Epidermal melanocyte (primary cell): ENCODE results near the gene DERL2.
A peak's percentile ranks its signal among the peaks of the same experiment; 100 is the strongest.

Experiments
- DNase-seq: peaks from one replicate; pipeline ENCODE4 v3.0.0; 2011; ENCODE audit warnings: low spot score; ENCODE audit not compliant: insufficient read length

The DERL2 gene

DNA sequence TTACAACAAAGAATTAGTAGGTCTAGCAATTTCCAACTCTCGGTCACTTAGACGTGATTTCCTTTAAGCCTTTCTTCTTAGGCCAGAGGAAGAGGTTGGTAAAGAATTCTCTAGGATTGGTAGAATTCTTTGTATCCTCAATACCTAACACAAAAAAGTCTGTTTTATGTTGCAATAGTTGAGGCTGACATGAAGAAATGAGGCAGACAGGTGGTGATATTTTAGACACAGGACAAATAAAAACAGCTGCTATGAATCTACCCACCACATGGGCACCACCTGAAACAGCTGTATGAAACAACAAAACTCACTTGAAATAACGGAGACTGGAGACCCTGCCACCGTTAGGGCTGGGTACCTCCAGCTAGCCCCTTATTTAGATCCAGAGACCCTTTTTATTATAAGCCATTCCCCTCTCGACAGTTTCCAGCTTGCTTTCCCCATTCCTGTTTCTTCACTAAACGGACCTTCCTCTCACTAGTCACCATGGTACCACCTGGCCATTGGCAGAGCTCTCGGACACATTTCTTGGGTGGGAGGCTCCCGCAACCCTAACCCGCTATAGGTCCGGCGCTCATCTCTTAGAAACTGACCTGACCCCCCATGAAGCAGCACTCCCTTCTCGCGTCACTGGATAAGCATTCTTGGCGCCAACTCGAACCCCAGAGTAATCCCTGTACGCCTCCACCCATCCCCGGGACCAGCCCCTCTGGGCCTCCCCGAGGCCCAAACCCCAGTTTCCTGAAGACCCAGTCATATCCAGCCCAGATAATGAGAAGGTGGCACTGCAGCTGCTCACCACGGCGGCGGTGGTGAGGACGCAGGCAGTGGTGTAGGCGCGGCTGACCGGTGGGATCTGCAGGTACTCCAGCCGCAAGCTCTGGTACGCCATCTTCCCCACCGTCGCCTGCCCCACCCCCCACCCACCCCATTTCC, at the start of gene DERL2:
DERL2 (minus strand) TSS at position 909 of the 936 bp plus-strand sequence; CDS start at position 892, 17 bp downstream.
- DNase-seq: no peak

DNA sequence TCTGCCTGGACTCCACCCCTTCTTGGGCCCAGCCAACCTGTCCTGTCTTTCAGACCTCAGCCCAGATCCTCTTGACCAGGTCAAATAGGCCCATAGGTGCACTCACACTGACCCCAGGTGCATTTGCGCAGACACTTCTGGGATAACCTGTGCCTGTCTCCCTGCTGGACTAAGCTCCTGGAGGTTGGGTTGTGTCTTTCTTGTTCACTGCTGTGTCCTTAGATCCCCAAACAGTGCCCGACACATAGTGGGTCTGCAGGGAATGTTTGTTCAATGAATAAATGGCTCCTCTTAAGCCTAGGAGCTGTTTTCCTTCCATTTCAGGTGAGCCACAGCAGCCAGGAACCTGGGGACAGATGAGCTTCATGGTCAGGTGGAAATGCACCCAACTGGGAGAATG, 49.5 kb upstream of the DERL2 start:
- DNase-seq: no peak

DNA sequence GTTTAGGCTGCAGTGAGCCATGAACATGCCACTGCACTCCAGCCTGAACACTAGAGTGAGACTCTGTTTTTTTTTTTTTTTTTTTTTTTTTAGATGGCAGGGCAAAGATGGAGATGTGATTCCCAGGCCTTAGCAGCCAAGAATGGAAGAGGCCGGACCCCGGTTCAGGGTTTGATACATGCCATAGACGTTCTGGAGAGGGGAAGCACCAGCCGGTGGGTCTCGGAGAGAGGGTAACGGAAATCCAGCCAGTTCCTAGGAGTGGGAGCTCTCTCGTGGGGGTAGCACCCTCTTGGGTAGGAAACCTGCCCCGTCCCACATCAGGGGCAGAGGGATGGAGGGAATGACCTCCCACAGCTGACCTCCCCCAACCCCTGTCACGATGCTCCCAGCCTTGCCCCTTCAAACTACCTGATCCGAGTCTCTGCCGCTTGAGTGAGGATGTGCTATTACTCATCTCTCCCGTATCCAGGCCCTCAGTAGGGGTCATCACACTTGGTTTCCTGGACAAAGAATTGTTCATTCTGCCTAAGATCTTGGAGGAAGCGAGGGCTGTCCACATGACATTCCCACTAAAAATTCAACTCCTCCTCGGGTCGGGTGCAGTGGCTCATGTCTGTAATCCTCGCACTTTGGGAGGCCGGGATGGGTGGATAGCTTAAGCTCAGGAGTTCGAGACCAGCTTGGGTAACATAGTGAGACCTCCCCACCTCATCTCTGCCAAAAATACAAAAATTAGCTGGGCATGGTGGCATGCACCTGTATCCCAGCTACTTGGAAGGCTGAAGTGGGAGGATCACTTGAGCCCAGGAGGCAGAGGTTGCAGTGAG, 47.7 kb upstream of the DERL2 start:
- DNase-seq: no peak

DNA sequence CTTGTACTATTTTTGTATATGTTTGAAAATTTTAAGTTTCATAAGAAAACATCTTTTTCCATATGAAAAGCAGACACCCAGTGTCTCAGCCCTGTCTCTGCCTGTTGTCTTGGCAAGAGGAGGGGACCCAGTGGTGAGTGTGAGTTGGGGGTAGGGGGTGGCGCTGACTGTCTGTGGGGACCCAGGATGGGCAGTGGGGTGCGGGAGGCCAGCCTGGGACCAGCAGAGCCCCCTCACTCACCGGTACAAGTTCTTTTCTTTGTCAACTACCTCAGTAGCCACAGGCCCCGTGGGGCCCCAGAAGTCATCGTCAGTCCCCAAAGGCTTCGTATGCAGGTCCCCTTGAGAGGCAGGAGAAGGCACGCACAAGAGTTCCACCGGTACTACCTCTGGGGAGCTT, 46.6 kb upstream of the DERL2 start:
- DNase-seq: no peak

DNA sequence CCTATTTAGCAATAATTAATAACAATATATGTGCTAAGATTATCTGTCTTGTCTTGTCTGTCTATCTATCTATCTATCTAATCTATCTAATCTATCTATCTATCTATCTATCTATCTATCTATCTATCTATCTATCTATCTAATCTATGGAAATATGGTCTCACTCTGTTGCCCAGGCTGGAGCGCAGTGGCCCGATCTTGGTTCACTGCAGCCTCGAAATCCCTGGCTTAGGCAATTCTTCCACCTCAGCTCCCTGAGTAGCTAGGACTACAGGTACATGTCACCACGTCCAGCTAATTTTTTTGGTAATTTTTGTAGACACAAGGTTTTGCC, 45.1 kb upstream of the DERL2 start:
- no peak for DNase-seq

DNA sequence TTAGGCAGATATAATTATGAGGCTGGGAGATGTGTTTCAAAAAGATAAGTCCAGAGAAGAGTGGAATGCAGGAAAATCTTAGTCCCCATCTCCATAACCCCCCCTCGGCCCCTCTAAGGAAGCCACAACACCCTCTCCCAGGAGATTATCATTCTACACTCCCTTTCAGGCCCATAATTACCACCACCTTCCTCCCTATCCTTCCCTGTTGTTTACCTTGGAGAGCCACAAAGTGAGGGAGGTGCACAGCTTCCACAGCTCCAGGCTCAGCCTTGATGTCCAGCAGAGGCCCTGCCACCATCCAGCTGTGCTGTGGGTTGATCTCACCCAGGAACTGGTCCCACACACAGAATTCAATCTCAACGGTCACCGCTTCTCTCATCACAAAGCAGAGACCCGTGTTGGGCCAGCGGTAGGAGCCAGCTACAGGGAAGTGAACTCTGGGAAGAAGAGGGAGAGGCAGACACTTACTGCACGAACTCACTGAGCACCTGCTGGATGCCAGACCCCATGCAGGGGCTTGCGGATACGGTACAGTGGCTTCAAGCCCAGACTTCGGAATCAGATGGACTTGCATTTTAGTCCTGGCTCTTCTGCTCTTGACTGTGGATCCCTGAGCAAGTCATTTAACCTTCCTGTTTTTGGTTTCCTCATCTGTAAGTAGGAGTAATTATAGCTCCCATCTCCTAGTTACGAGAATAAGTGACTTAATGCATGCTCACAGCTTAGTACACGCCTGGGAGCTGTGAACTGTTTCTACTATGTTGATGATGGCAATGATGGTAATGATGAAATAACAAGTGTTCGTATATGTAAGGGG, 44.5 kb upstream of the DERL2 start:
- no peak for DNase-seq

DNA sequence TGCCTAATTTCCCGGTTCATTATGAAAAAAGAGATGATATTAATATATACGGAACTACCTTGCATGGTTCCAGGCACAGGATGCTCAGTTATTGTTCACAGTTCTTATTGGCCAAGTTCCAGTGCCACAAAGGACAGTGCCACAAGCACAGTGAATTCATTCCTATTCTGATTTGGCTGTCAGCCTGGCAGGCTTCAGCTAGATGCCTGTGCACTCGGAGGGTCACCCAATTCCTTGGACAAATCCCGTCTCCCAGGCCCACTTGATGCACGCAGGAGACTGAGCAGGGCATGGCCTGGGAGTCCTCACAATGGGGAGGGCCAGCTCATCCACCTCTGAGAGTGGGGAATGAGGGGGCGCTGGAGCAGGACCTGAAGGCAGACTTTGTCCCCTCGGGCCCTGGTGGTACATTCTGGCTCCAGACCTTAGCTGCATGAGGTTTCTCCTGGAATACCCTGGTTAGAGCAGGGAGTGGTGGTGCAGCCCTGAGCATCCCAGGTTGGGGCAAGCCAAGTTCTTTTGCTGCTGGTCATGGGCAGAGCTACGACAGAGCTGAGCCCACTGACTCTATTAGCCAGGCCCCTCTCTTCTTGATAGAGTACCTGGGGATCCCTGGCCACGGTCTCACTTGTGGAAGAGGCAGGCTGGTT, 41.7 kb upstream of the DERL2 start:
- no peak for DNase-seq

DNA sequence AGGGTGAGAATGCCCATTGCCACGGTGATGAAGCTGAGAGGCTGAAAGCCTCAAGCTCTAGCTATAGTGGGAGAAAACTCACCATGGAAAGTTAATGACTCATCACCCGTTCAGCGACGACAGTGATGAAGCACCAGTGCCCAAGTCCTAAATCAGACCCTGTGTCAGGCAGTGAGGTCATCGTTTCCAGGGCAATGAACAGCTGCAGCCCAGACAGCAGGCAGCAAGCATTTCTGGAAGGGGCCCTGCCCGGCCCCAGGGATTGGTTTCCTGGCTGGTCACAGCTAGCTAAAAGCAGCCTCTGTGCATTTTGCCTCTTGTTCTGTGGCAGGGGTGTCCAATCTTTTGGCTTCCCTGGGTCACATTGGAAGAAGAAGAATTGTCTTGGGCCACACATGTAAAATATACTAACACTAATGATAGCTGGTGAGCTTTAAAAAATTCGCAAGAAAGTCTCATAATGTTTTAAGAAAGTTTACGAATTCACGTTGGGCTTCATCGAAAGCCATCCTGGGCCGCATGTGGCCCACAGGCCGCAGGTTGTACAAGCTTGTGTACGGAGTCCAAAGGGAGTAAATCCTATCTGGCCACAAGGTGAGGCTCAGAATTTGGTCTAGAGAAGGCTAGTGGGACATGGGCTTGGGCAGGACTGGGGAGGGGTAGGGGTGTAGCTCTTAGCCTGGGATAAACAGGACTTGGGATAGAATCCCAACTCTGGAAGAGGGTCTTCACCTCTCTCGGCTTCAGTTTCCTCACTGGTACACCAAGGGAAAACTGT, 41.0 kb upstream of the DERL2 start:
- peak; percentile 80 for DNase-seq

DNA sequence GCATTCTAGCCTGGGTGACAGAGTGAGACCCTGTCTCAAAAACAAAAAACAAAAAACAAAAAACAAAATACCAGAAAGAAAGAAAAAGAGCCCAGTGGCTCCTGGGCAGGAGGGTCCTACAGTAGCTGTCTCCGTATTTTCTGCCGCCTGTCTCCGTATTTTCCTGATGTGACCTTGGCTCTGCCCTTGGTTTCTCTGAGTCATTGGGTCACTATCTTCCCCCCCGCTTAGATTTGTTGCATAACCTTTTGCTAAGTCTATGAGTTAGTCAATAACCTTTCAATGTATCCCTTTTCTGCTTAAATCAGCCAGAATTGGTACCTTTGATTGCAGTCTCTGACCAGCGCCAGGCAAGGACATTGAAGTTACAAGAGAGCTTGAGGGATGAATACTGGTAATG, 37.3 kb upstream of the DERL2 start:
- no peak for DNase-seq

DNA sequence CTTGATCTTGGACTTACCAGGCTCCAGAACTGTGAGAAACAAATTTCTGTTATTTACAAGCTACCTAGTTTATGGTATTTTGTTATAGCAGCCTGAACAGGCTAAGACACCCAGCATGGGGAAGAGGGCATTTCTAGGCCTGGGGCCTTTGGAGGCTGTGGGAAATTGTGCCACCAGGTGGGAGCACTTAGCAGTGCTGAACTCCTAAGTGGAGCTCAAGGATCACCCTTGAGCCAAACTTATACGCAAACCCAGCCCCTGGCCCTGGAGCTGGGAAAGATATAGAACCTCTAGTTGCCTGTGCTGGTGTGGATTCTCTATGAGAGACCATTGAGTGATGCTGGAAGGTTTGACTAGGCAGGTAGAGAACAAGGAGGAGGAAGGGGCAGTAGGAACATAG, 36.5 kb upstream of the DERL2 start:
- DNase-seq: no peak

DNA sequence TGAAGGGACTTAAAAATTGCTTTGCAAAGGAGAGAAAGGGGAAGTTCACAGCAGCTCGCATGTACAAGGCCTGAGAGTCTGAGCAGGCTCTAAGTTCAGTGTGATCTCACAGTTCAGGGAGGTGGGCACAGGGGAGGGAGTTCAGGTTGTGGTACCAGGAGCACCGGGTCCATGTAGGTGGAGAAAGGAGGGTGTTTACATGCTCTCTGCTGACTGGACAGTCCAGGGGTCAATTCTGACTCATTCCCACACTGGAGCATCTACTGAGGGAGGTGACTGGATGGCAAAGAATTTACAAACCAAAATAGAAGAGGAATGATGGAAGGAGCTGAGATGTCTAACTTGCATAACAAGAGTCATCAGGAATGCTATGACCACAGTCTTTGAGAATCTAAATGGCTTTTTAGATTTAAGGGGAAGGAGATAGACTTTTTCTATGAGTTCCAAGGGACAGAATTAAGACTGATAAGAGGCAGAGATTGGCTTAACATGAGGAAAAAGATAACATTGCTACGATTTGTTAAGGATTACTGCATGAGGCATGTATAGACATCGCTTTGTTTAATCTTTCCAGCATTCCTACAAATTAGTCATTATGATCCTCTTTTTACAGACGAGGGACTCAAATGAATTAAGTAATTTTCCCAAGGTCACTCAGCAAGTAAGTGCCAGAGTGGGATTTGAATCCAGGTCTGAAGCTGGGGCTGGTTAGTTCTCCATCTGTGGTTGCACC, 30.2 kb upstream of the DERL2 start:
- DNase-seq: peak; percentile 73

DNA sequence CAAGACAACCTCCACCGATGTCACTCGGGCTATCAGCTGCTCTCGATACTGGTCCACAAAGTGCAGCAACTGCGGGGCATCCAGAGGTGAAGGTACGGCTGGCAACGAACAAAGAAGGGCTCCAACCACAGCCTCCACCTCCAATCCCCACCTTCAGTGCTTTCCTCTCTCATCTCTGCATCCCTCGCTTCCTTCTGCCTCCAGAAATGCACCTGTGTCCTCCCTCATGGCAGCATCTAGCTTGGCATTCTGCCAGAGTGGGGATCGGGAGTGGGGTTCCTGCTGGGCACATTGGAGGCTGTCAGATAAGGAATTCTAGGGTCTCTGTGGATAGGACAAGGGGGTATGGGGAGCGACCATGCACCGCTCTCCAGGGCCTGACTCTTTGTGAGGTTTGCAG, 29.0 kb upstream of the DERL2 start:
- no peak for DNase-seq

DNA sequence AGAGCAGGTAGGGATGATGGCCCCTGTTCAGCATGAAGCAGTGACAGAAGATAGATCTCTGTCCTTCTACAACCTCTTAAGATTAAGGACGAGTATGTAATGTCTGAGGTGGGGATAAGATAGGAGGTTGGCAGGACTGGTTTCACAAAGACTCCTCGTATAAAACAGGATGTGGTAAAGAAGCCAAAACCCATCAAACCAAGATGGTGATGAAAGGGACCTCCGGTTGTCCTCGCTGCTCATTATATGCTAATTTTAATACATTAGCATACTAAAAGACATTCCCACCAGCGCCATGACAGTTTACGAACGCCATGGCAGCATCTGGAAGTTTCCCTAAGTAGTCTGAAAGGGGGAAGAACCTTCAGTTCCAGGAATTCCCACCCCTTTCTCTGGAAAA, 27.6 kb upstream of the DERL2 start:
- no peak for DNase-seq

DNA sequence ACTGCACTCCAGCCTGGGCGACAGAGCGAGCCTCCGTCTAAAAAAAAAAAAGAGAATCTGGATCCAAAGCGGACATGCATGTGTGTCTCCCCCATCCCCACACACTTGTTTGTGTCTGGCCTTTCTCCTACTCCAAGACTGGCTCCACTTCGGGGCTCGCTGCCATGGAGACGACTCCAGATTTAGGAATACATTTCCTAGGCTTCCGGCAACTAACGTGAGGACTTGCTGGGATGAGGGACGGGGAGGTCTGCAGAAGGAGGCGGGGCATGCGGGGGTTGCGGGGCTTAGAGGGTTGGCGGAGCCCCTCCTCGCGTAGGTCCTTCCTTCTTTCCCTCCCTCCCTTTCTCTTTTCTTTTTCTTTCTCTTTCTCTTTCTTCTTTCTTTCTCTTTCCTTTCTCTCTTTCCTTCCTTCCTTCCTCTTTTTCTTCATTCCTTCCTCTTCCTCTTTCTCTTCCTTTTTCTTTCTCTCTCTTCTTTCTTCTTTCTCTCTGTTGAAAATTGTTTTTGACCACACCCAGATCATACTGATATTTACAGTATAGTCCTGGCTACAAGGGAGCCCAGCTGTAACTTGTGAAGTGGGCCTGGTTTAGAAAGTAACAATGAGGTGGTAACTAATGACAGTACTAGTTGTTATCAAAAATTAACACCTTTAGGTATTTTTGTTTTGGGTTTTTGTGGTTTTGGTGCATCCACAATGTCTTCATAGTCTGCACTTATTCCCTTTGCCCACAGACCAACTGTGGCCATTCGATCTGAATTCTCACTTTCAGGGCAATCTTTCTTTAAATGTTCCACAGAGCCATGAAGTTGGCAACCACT, 25.6 kb upstream of the DERL2 start:
- no peak for DNase-seq

DNA sequence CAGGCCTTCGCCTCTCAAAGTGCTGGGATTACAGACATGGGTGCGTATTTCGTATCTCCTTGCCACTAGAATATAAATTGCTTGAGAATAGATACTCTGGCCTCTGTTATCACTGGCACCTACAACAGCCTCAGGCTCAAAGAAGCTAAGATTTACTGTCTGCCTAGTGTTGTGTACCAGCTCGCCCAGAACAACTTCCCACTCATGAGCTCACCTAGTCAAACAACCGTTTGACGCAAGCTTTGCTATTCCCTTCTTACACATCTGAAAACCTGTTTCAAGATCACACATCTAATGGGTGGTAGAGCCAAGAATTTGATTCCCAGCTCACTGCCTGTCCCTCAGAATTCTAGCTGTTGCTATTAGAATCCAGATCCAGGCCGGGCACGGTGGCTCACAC, 24.8 kb upstream of the DERL2 start:
- DNase-seq: no peak

DNA sequence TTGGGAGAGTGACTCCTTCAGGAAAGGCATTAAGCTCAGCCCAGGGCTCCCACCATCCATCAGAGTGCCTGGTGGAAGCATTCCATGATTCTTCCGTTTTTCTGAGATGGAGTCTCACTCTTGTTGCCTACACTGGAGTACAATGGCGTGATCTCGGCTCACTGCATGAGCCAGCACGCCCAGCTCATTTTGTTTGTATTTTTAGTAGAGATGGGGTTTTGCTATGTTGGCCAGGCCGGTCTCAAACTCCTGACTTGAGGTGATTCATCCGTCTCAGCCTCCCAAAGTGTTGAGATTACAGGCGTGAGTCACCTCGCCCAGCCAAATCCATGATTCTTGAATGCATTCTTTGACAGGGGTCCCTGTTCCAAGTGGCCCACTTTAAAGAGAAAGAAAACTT, 23.5 kb upstream of the DERL2 start:
- no peak for DNase-seq

DNA sequence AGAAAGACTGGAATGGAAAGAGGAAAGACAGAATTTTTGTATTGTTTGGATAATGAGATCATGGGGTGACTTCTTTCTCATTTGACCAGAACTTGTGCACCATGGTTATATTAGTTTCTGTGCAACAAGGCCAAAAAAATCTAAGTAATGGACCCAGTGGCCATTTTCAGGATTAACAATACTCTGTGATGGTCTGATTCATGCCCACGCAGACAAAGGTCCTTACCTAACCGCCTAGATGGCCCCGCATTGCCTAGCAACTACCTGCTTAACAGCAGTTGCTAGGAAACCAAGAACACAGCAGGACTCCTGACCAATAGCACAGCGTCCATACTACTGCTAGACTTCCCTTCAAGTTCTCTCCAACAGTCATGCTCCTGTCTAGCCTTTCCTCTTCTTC, 22.8 kb upstream of the DERL2 start:
- no peak for DNase-seq

DNA sequence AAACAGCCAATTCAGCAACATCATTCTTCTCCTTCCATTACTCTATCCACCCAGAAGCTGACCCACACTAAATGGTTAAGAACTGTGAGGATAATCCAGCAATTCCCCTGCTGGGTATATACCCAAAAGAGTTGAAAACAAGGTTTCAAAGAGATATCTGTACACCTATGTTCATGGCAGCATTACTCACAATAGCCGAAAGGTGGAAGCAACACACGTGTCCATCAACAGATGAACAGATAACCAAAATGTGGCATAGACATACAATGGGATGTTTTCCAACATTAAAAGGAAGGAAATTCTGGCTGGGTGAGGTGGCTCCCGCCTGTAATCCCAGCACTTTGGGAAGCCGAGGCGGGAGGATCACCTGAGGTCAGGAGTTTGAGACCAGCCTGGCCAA, 20.3 kb upstream of the DERL2 start:
- DNase-seq: no peak

DNA sequence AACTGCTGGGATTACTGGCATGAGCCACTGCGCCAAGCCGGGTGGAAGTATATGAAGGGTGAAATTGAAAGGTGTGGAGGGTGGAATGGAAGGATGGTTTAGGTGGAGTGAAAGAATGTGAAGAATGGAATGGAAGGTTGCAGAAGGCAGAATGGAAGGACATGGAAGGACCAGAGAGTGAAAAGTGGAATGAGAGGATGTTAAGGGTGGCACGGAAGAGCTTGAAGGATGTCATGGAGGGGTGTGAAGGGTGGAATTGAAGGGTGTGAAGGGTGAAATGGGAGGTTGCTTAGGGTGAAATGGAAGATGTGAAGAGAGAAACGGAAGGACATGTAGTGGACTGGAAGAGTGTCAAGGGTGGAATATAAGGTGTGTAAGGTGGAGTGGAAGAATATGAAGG, 16.6 kb upstream of the DERL2 start:
- DNase-seq: no peak
